Amygdala (tissue), 56 donors: ENCODE results near the gene ZBTB32.

Experiments used
- DNase-seq, 56 donors: peaks; one replicate each; lab custom pipeline; 2025; lab: John Stamatoyannopoulos, UW

The ZBTB32 gene

DNA sequence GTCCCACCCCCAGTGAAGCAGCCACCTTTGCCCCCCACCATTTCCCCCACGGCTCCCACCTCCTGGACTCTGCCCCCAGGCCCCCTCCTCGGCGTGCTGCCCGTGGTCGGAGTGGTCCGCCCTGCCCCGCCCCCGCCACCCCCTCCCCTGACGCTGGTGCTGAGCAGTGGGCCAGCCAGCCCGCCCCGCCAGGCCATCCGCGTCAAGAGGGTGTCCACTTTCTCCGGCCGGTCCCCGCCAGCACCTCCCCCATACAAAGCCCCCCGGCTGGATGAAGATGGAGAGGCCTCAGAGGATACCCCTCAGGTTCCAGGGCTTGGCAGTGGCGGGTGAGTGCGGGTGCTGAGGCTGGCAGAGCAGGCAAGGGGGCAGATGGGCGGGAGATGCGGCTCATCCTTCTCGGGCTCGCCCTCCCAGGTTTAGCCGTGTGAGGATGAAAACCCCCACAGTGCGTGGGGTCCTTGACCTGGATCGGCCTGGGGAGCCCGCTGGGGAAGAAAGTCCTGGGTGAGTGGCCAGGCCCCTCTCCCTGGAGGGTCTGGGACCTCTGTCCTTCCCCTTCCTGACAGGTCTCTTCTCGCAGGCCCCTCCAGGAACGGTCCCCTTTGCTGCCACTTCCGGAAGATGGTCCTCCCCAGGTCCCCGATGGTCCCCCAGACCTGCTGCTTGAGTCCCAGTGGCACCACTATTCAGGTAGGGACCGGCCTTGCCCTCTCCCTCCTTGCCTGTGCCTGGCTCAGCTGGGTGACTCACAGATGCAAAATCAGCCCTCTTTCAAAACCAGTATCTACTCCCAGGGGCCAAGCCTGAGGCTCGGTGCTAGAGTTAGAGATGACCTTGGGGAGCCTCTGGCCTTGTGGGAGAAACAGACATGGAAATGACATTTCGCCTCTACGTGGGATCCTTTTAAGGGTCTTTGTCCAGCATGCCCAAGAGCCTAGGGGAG, 29.1 kb downstream of the ZBTB32 start:
- peak in 1 of 56 donors; percentile 2 for DNase-seq

DNA sequence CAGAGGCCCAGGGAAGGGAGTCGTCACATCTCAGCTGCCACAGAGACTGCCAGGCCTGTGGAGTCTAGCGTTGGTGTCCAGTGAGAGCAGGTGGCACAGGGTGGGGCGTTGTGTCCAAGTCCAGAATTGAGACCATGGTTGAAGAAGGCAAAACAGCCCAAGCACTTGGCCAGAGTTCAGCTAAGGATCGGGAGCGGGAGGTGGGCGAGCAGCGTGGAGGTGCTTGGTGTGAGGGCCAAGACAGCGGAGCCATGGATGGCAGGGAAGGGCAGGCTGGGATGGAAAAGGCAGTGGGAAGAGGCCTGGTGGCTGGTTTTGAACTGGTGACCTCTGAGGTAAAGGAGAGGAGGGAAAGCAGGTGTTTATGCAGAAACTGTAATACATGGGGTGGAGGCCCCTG, 29.9 kb downstream of the ZBTB32 start:
- no peak for DNase-seq

DNA sequence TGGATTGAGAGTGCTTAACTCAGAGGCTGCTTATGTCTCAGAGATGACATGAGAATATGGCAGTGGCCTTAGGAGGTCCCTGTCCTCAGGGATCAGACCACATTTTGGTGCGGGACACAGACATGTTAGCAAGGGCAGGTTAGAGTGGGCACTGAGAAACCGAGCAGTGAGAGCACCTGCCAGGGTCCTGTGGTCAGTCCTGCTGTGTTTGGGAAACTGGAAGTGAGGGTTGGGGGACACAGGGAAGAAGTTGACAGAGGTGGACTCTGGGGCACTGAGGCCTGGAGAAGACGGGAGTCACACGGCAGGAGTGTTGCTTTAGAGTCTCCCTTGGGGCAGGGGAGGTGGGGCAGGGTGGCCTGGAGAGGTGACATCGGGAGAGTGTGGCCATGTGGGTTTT, 30.5 kb downstream of the ZBTB32 start:
- no peak for DNase-seq

DNA sequence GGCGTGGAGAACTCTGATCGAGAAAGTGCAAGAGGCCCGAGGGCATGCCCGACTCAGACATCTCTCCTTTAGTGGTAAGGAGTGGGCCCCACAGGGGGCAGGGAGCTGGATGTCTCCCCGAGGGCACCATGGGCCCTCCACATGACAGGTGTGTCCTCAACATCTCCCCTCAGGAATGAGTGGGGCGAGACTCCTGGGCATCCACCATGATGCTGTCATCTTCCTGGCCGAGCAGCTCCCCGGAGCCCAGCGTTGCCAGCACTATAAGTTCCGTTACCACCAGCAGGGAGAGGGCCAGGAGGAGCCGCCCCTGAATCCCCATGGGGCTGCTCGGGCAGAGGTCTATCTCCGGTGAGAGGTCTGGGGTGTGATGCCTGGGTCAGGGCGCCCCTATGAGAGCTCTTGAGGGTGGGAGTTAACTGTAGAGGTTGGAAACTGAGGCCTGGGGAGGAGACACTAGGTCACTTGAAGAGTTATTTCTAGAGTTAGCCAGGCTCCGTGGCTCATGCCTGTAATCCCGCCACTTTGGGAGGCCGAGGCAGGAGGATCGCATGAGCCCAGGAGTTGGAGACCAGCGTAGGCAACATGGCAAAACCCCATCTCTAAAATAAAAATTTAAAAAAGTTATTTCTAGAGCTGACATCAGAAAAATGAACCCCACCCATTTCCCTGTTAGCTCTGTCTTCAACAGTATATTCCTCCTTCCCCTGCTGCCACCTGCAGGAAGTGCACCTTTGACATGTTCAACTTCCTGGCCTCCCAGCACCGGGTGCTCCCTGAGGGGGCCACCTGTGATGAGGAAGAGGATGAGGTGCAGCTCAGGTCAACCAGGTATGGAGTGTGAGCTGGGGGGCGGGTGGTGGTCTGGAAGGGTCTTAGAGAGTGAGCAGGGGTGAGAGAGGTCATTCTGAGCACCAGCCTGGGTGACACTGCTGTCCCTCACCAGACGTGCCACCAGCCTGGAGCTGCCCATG, 32.8 kb downstream of the ZBTB32 start:
- DNase-seq, result no peak

DNA sequence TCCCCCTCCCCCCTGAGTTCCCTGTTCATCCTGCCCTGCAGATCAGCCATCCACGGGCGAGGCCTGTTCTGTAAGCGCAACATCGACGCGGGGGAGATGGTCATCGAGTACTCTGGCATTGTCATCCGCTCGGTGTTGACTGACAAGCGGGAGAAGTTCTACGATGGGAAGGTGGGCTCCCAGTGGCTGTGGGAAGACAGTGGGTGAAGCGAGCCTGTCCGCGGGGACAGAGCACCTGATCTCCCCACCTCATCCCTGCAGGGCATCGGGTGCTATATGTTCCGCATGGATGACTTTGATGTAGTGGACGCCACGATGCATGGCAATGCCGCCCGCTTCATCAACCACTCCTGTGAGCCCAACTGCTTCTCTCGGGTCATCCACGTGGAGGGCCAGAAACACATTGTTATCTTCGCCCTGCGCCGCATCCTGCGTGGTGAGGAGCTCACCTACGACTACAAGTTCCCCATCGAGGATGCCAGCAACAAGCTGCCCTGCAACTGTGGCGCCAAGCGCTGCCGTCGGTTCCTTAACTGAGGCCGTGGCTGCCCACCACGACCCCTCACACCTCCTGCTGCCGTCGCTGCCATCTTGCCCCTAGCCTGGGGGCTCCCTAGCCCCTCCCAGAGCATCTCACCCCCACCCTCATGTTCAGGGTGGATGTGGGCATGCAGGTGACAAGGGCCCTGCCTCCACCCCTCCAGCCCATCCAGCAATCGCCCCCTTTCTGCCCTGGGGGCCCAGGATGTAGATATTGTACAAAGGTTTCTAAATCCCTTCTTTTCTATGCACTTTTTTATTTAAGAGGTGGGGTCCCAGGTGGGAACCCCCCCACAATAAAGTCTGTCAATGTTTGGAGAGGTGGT, 33.9 kb downstream of the ZBTB32 start:
- no peak for DNase-seq

DNA sequence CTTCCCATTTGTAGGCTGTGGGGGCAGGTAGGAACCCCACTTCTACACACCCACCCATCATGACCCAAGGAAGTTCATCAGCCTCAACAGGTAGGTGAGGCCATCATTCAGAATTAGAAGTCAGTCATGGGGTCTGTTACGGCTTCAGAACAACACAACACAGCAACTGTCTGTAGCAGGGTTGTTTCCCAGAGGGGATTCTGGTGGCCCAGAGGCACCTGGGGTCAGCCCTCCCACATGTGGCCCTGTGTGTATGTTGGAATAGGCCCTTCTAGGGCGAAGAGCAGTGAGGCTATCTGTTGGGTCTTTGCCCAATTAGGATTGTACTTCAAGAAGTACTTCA, 34.5 kb downstream of the ZBTB32 start:
- DNase-seq, result no peak

DNA sequence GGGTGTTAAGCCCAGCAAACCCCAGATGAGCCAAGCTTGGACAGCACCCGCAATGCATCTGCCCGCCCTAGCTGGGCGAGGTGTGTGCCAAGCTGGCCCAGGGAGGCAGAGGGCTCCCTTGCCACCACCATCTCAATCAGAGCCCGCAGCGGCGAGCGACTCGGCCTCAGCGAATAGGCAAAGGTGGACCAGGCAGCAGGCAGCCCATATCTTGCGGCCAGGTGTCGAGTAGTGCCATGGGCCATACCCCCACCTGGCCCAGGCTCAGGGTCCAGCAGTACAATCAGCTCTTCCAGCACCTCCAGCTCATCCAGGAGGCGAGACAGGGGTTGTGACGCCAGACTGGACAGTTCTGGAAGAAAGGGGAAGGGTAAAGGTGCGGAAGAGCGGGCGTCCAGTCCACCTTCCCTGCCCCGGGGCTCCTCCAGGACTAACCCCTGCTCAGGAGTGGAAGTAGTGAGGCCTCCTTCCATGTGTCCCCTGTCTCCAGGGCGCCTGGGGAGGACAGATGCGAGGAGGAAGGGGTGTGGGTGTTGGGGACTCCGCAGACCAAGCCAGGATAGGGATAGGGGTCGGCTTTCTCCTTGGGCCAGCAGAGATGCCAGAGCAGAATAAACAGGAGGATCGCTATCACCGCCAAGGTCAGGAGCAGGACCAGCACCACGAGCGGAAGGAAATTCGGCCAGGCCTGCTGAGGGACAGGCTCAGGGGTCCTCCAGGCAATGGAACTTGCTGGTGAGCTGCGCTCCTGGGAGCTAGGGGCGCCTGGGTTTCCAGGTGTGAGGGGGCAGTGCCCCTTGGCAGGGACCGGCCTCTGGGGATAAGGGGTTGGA, 35.1 kb downstream of the ZBTB32 start:
- no peak for DNase-seq

DNA sequence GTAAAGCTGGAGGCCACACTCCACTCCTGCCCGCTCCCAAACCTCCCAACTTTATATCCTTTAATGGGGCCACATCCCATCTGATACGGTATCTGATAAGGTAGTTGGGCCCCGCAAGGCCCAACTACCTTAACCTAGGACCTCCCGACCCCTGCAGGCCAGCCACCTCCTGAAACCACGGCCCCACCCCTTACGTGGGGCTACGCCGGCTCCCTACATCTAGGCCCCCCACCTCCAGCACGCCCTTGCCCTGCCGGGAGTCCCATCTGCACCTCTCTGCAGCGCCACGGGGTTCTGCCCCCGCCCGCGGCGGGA, 35.7 kb downstream of the ZBTB32 start:
- DNase-seq, result no peak

DNA sequence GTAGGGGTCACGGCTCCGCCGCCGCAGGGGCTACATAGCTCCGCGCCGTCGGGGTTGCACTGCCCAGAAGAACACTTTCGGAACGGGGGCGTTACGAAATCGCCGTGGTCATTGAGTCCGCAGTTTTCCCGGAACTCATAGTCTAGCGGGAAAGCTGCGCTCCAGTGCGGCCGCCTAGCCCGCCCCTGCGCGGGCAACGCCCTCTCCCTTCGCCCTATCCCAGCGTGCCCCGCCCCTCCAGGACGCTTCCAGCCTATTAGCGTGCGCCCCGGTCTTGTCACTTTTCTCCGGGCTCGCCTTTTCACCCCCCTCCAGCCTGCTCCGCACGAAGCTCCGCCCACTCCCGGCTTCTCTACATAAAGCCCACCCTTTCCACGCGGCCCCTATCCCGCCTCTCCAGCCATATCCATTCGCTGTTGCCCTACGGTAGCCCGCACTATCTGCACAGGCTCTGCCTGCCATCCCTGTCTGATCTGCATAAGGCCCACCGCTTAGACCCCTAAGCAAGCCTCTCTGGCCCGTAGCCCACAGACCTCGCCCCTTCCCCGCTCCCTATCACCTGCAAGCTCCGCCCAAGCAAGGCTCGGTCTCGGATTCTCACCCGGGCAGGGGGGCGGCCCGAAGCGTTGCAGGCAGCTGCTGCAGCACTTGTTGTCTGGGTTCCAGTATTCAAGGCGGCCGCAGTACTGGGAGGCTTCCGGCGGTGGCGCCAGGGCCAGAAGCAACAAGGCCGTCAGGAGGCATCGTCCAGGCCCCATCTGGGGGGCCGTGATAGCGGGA, 36.3 kb downstream of the ZBTB32 start:
- DNase-seq, result peak; percentile 59 to 99 (median 96)

DNA sequence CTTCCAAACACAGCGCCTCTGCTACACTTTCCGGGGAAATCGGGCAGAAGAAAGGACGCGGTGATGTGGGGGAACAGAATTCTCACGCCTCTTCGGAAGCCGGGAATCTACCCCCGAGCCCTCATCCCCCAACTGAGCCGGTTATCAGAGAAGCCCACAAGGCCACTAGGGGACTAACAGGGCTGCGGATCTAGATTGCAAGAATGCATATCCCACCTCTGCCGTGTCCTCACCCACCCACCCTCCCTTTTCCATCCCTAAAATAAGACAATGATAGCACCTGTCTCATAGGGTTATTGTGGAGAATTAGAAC, 36.8 kb downstream of the ZBTB32 start:
- no peak for DNase-seq

DNA sequence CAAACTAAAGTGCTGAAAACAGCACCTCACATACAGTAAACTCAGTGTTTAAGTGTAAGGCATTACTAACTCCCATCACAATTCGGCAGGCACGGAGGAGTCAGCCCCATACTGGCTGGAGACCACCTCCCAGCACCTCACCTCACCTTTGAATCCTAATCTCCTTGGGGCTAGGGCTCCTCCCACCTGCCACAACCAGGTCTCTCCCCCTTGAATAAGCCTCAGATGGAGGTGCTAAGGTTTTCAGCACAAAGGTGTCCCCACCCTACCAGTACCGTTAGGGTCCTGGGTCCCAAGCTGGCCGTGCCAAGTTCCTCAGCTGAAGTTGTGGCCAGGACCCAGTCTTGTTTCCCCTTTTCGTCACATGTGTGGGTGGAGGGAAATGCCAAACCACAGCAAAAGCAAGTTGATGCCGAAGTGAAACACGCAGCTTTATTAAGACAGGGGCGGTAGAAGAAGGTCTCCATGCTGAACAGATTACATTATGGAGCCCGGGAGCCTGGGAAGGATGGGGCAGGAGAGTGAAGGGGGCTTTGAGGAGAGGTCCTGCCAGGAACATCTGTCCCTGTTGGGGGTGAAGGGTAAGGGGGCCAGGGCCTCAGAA, 37.9 kb downstream of the ZBTB32 start, which contains the start of gene IGFLR1:
IGFLR1 (minus strand) TSS at position 332 of the 604 bp plus-strand sequence. CDS start 1,272 bp downstream, outside the sequence.
- peak in 9 of 56 donors; percentile 3 to 50 (median 14) for DNase-seq

DNA sequence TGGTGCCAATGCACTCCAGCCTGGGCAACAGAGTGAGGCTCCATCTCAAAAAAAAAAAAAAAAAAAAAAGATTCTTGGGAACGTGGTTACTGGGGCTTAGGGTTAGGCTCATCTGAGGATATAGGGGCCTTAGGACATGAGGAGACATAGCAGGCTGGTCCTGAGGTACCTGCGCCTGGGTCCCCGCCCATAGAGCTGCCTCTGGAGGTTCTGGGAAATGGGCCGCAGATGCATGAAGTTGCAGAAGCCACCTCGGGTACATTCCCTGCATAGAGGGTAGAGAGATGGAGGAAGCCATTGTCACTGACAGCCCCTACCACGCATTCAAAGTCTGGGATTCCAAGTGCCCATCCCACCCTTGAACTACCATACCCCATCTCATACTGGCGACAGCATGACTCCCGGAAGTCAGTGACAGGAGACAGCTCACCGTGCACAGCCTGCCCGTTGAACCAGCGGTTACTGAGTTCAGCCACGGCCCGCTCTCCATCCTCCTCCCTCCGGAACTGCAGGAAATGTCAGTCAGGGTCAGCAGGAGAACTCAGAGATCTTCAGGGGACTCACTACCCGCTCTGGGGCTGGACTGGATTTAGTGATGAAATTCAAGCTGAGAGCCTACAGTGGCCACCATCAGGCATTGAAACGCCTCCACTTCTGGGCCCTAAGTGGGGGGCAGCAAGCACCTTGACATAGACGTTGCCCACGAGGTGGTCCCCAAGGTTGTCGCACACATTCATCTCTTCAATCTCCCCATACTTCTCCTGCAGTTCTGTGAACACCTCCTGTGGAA, 39.5 kb downstream of the ZBTB32 start:
- no peak for DNase-seq

DNA sequence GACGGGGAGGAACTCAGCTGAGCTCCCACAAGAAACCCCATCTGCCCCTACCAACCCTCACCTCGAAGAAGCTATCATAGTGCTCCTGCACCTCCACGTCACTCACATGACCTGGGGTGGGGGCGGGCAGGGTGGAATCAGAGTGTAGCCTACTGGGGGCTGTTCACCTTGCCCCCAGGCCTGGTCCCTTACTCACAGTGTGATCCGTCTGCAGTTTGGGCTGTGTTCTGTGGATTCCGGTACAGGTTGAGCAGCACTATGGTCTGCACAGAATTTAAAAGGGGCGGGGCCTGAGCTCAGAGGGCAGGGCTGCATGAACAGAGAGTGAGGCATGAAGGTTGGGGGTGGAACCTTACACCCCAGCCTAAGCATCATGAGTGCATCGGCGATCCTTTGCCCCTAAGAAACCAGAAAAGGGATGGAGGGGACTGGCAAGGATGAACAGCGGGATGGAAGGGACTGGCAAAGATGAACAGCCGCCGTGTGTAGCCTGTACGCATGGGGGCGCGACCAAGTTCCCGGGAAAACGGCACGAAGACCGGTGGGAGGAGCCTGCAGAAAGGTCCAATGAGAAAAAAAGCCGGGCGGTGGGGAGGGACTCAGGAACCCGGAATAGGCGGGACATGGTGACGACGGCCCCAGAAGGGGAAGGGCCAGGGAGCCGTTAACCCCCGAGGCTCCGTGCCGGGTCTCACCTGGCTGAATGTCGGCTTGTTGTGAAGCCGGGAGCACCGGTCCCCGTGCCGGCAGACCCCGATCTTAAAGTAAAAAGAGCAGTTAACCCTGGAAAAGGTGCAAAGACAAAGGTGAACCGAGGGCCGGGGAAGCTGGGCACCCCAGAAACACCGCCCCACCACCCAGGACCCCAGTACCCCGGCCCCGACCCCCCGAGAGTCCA, 40.3 kb downstream of the ZBTB32 start:
- DNase-seq, result peak; percentile 62 to 98 (median 91)

DNA sequence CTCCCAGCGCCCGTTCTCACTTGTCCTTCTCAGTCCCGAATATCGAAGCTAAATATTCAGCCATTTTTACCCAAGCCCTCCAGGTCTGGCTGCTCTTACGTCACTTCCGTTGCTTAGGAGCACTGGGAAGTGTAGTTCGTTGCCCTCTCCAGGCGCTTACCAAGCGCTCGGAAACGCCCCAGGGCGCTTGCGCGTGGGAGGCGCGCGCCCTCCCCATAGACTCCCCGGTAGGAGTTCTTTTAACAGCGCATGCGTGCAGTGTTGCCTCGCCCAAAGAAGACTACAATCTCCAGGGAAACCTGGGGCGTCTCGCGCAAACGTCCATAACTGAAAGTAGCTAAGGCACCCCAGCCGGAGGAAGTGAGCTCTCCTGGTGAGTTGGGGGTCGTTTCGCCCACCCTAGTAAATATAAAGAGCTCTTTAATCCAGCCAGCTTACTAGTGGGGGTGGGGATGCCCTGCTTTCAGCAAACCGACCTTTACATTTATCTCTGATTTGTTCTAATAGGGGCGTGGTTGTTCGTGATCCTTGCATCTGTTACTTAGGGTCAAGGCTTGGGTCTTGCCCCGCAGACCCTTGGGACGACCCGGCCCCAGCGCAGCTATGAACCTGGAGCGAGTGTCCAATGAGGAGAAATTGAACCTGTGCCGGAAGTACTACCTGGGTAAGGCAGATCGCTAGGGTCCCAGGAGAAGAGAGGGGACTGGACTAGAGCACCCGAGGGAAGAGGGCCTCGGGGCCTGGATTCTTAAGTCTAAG, 41.1 kb downstream of the ZBTB32 start, which contains the start of the genes PSENEN and U2AF1L4:
PSENEN (plus strand) TSS at position 324 of the 759 bp plus-strand sequence; CDS start at position 604, 280 bp downstream.
U2AF1L4 (minus strand) TSS at position 91 of the 759 bp plus-strand sequence; CDS start at position 64, 27 bp downstream.
- DNase-seq, result peak; percentile 62 to 99 (median 96)

DNA sequence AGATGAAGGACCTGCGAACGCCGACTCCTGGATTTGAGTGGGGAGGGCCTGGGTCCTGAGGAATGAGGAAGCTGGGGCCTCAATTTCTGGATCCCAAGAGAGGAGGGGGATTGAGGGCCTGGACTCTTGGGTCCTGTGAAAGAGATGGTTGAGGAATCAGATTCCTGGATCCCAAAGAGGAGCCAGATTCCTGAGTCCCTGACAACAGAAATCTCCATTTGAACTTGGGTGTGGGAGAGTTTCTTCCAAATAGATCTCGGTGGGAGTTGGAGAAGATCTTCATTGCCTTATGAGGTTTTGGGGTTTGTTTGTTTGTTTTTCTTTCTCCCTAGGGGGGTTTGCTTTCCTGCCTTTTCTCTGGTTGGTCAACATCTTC, 41.7 kb downstream of the ZBTB32 start:
- no peak for DNase-seq
